ENCODE results near the gene SIK3. TPM values are rescaled to one million over a fixed set of nuclear protein-coding genes. Genes with fewer than 3 reads are reported as not detected.

The SIK3 gene
- total RNA-seq, 1 experiment from 2014 or later, result 17.4 TPM

GRCh38 chr11:116847612-116848011, 250.6 kb downstream of the SIK3 start:
- Mint-ChIP-seq H3K9me3 (ENCODE audit: low read depth, unreplicated experiment) (no peaks in the 10 kb centered on the region), H3K4me3 (ENCODE audit: low read depth, unreplicated experiment) (no peak overlapping the region), H3K27ac (ENCODE audit: unreplicated experiment) (no peak overlapping the region), H3K4me1 (ENCODE audit: low read depth, unreplicated experiment) (peaks cover 4% of the 10 kb centered on the region), H3K36me3 (ENCODE audit: insufficient read depth, unreplicated experiment) (peaks cover 5% of the 10 kb centered on the region), H3K27me3 (ENCODE audit: unreplicated experiment) (no peaks in the 10 kb centered on the region)
- BruUV-seq (replicated peaks), result no TSS peak
- CTCF ChIA-PET, result no interaction called here
- intact Hi-C loops (cut with micrococcal nuclease; ENCODE audit: unreplicated experiment), result no loop called here
- TF ChIP-seq CTCF (IDR thresholded peaks at IDR 0.05; ENCODE audit: unreplicated experiment), result no peak
- DNase-seq, result no peak

- no peaks in the 10 kb centered on the region for H3K27me3 Mint-ChIP-seq (ENCODE audit: unreplicated experiment)
- no peaks in the 10 kb centered on the region for H3K4me1 Mint-ChIP-seq (ENCODE audit: low read depth, unreplicated experiment)
- H3K27ac Mint-ChIP-seq (ENCODE audit: unreplicated experiment), result no peak overlapping the region
- no TSS peak for BruUV-seq (replicated peaks)
- TF ChIP-seq CTCF (IDR thresholded peaks at IDR 0.05; ENCODE audit: unreplicated experiment), result no peak
- H3K4me3 Mint-ChIP-seq (ENCODE audit: low read depth, unreplicated experiment), result no peak overlapping the region
- intact Hi-C loops (cut with micrococcal nuclease; ENCODE audit: unreplicated experiment), result no loop called here
- DNase-seq, result no peak
- H3K36me3 Mint-ChIP-seq (ENCODE audit: insufficient read depth, unreplicated experiment), result peaks cover 5% of the 10 kb centered on the region
- H3K9me3 Mint-ChIP-seq (ENCODE audit: low read depth, unreplicated experiment), result no peaks in the 10 kb centered on the region
- CTCF ChIA-PET, result no interaction called here
These were observed 253.5 kb downstream of the SIK3 start for GRCh38 chr11:116844722-116845121.

- CTCF ChIA-PET, result no interaction called here
- Mint-ChIP-seq H3K27me3 (ENCODE audit: unreplicated experiment) (no peaks in the 10 kb centered on the region), H3K9me3 (ENCODE audit: low read depth, unreplicated experiment) (no peaks in the 10 kb centered on the region), H3K36me3 (ENCODE audit: insufficient read depth, unreplicated experiment) (peaks cover 5% of the 10 kb centered on the region), H3K4me1 (ENCODE audit: low read depth, unreplicated experiment) (no peaks in the 10 kb centered on the region), H3K27ac (ENCODE audit: unreplicated experiment) (no peak overlapping the region), H3K4me3 (ENCODE audit: low read depth, unreplicated experiment) (no peak overlapping the region)
- no peak for TF ChIP-seq CTCF (IDR thresholded peaks at IDR 0.05; ENCODE audit: unreplicated experiment)
- intact Hi-C loops (cut with micrococcal nuclease; ENCODE audit: unreplicated experiment), result no loop called here
- no peak for DNase-seq
- BruUV-seq (replicated peaks), result no TSS peak
These were observed 254.6 kb downstream of the SIK3 start for GRCh38 chr11:116843661-116844060.

- H3K4me3 Mint-ChIP-seq (ENCODE audit: low read depth, unreplicated experiment), result no peak overlapping the region
- DNase-seq, result peak; percentile 8
- H3K27ac Mint-ChIP-seq (ENCODE audit: unreplicated experiment), result no peak overlapping the region
- TF ChIP-seq CTCF (IDR thresholded peaks at IDR 0.05; ENCODE audit: unreplicated experiment), result no peak
- intact Hi-C loops (cut with micrococcal nuclease; ENCODE audit: unreplicated experiment), result no loop called here
- H3K9me3 Mint-ChIP-seq (ENCODE audit: low read depth, unreplicated experiment), result no peaks in the 10 kb centered on the region
- CTCF ChIA-PET, result no interaction called here
- H3K27me3 Mint-ChIP-seq (ENCODE audit: unreplicated experiment), result no peaks in the 10 kb centered on the region
- H3K4me1 Mint-ChIP-seq (ENCODE audit: low read depth, unreplicated experiment), result no peaks in the 10 kb centered on the region
- peaks cover 5% of the 10 kb centered on the region for H3K36me3 Mint-ChIP-seq (ENCODE audit: insufficient read depth, unreplicated experiment)
- BruUV-seq (replicated peaks), result no TSS peak
These were observed 255.3 kb downstream of the SIK3 start for GRCh38 chr11:116842909-116843308.

- no peak for TF ChIP-seq CTCF (IDR thresholded peaks at IDR 0.05; ENCODE audit: unreplicated experiment)
- no peak overlapping the region for H3K27ac Mint-ChIP-seq (ENCODE audit: unreplicated experiment)
- DNase-seq, result no peak
- H3K4me3 Mint-ChIP-seq (ENCODE audit: low read depth, unreplicated experiment), result no peak overlapping the region
- H3K9me3 Mint-ChIP-seq (ENCODE audit: low read depth, unreplicated experiment), result no peaks in the 10 kb centered on the region
- H3K36me3 Mint-ChIP-seq (ENCODE audit: insufficient read depth, unreplicated experiment), result peaks cover 5% of the 10 kb centered on the region
- no peaks in the 10 kb centered on the region for H3K4me1 Mint-ChIP-seq (ENCODE audit: low read depth, unreplicated experiment)
- no peaks in the 10 kb centered on the region for H3K27me3 Mint-ChIP-seq (ENCODE audit: unreplicated experiment)
- BruUV-seq (replicated peaks), result no TSS peak
- intact Hi-C loops (cut with micrococcal nuclease; ENCODE audit: unreplicated experiment), result no loop called here
- CTCF ChIA-PET, result no interaction called here
These were observed 256.1 kb downstream of the SIK3 start for GRCh38 chr11:116842117-116842516.
